ENCODE results near the gene MTCP1. TPM values are rescaled to one million over a fixed set of nuclear protein-coding genes. Genes with fewer than 3 reads are reported as not detected.

Gene MTCP1
- total and polyA plus RNA-seq, 2 of the 8 experiments (the other 6 are each of a cell fraction or from before 2014, with no cell fraction given): 1.2 to 12.3 TPM

Other genes starting within 250 kb of the MTCP1 start
- gene SMIM9, start 236.5 kb downstream of the MTCP1 start, total RNA-seq (2021; fragmentation: NEBNext Ultra II Directional; extraction: Animal tissue kit (Norgen Biotek cat#: 25700)): not detected in 2 replicates
- not detected in 2 replicates for gene SMIM9, start 236.5 kb downstream of the MTCP1 start, polyA plus RNA-seq (2011; rRNA removed)
- gene F8A1, start 184.8 kb downstream of the MTCP1 start, total RNA-seq (2021; fragmentation: NEBNext Ultra II Directional; extraction: Animal tissue kit (Norgen Biotek cat#: 25700)): 26.8 and 30.2 TPM in 2 replicates
- gene F8A1, start 184.8 kb downstream of the MTCP1 start, polyA plus RNA-seq (2011; rRNA removed): 17.0 and 18.9 TPM in 2 replicates
- 2.3 and 2.6 TPM in 2 replicates for gene F8, start 48.4 kb downstream of the MTCP1 start, total RNA-seq (2021; fragmentation: NEBNext Ultra II Directional; extraction: Animal tissue kit (Norgen Biotek cat#: 25700))
- gene F8, start 48.4 kb downstream of the MTCP1 start, polyA plus RNA-seq (2011; rRNA removed): 1.1 TPM in 2 replicates
- gene FUNDC2, start 44.3 kb downstream of the MTCP1 start, total RNA-seq (2021; fragmentation: NEBNext Ultra II Directional; extraction: Animal tissue kit (Norgen Biotek cat#: 25700)): 66.0 and 67.7 TPM in 2 replicates
- gene FUNDC2, start 44.3 kb downstream of the MTCP1 start, polyA plus RNA-seq (2011; rRNA removed): 58.9 and 93.7 TPM in 2 replicates
- 3.7 and 6.0 TPM in 2 replicates for gene CMC4, start within 50 bp of the MTCP1 start, total RNA-seq (2021; fragmentation: NEBNext Ultra II Directional; extraction: Animal tissue kit (Norgen Biotek cat#: 25700))
- gene CMC4, start within 50 bp of the MTCP1 start, polyA plus RNA-seq (2011; rRNA removed): 7.8 and 8.8 TPM in 2 replicates
- gene BRCC3, start 372 bp upstream of the MTCP1 start, total RNA-seq (2021; fragmentation: NEBNext Ultra II Directional; extraction: Animal tissue kit (Norgen Biotek cat#: 25700)): 23.2 and 23.7 TPM in 2 replicates
- gene BRCC3, start 372 bp upstream of the MTCP1 start, polyA plus RNA-seq (2011; rRNA removed): 7.9 and 13.1 TPM in 2 replicates
- 56.0 and 59.7 TPM in 2 replicates for gene VBP1, start 145.3 kb upstream of the MTCP1 start, total RNA-seq (2021; fragmentation: NEBNext Ultra II Directional; extraction: Animal tissue kit (Norgen Biotek cat#: 25700))
- 10.0 and 21.6 TPM in 2 replicates for gene VBP1, start 145.3 kb upstream of the MTCP1 start, polyA plus RNA-seq (2011; rRNA removed)
- gene RAB39B, start 193.4 kb upstream of the MTCP1 start, total RNA-seq (2021; fragmentation: NEBNext Ultra II Directional; extraction: Animal tissue kit (Norgen Biotek cat#: 25700)): 8.8 and 9.3 TPM in 2 replicates
- gene RAB39B, start 193.4 kb upstream of the MTCP1 start, polyA plus RNA-seq (2011; rRNA removed): 3.0 and 3.1 TPM in 2 replicates